Measurements from ENCODE around the gene TENM4.

Gene TENM4

DNA sequence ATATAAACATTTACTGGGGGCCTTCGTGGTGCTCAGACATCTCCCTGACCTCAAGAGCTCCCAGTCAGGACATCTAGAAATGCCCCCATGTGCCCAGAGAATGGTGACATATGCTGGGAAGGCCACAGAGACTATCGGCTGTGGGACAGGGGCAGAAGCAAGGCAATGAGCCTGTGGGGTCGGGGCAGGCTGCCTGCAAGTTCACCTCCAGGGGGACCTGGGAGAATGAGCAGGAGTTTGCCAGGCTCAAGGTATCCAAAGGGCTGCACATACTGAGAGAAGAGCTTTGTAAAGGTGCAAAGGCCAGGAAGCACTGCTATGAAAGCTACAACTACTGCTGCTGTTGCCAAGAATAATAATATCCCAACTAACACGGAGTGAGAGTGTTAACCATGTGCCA lies 233.9 kb downstream of the TENM4 start:
- CTCF ChIA-PET = interaction anchor here (0.6 to 1.2 kb wide), 2 partner anchors 16 to 253 kb away, joined by 3 read pairs; no protein-coding TSS in a partner anchor
- POLR2A ChIA-PET = no interaction called here
- no peak overlapping the region for H3K27ac ChIP-seq (ENCODE audit: extremely low read depth, low read depth, low read length)
- no peak overlapping the region for H3K4me3 ChIP-seq (ENCODE audit: low read depth, low read length)
- TF ChIP-seq, protein P1, sequence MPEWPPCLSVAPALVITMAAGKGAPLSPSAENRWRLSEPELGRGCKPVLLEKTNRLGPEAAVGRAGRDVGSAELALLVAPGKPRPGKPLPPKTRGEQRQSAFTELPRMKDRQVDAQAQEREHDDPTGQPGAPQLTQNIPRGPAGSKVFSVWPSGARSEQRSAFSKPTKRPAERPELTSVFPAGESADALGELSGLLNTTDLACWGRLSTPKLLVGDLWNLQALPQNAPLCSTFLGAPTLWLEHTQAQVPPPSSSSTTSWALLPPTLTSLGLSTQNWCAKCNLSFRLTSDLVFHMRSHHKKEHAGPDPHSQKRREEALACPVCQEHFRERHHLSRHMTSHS (tag by site-specific recombination; IDR thresholded peaks at IDR 0.05) = no peak
- TF ChIP-seq ZNF184 (tag by site-specific recombination; IDR thresholded peaks at IDR 0.05) (no peak), ZFP41 (tag by site-specific recombination; IDR thresholded peaks at IDR 0.05; ENCODE audit: borderline replicate concordance) (no peak), GFI1B (tag by site-specific recombination; IDR thresholded peaks at IDR 0.05) (no peak), YY1 (tag by site-specific recombination; IDR thresholded peaks at IDR 0.05) (no peak), ZNF140 (tag by site-specific recombination; IDR thresholded peaks at IDR 0.05) (no peak), ZNF791 (tag by site-specific recombination; IDR thresholded peaks at IDR 0.05) (no peak), BCL11A (tag by site-specific recombination; IDR thresholded peaks at IDR 0.05; ENCODE audit: low read depth) (no peak), GLI4 (tag by site-specific recombination; IDR thresholded peaks at IDR 0.05) (no peak), ZFP3 (tag by site-specific recombination; IDR thresholded peaks at IDR 0.05; ENCODE audit: low read depth) (no peak), ZNF514 (tag by site-specific recombination; IDR thresholded peaks at IDR 0.05) (no peak), ZBTB17 (tag by site-specific recombination; IDR thresholded peaks at IDR 0.05) (no peak), ZNF843 (tag by site-specific recombination; IDR thresholded peaks at IDR 0.05) (no peak), ZNF155 (tag by site-specific recombination; IDR thresholded peaks at IDR 0.05) (no peak)
- TF ChIP-seq, protein P2, sequence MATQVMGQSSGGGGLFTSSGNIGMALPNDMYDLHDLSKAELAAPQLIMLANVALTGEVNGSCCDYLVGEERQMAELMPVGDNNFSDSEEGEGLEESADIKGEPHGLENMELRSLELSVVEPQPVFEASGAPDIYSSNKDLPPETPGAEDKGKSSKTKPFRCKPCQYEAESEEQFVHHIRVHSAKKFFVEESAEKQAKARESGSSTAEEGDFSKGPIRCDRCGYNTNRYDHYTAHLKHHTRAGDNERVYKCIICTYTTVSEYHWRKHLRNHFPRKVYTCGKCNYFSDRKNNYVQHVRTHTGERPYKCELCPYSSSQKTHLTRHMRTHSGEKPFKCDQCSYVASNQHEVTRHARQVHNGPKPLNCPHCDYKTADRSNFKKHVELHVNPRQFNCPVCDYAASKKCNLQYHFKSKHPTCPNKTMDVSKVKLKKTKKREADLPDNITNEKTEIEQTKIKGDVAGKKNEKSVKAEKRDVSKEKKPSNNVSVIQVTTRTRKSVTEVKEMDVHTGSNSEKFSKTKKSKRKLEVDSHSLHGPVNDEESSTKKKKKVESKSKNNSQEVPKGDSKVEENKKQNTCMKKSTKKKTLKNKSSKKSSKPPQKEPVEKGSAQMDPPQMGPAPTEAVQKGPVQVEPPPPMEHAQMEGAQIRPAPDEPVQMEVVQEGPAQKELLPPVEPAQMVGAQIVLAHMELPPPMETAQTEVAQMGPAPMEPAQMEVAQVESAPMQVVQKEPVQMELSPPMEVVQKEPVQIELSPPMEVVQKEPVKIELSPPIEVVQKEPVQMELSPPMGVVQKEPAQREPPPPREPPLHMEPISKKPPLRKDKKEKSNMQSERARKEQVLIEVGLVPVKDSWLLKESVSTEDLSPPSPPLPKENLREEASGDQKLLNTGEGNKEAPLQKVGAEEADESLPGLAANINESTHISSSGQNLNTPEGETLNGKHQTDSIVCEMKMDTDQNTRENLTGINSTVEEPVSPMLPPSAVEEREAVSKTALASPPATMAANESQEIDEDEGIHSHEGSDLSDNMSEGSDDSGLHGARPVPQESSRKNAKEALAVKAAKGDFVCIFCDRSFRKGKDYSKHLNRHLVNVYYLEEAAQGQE (tag by site-specific recombination; IDR thresholded peaks at IDR 0.05) = no peak
- TF ChIP-seq, protein P3, sequence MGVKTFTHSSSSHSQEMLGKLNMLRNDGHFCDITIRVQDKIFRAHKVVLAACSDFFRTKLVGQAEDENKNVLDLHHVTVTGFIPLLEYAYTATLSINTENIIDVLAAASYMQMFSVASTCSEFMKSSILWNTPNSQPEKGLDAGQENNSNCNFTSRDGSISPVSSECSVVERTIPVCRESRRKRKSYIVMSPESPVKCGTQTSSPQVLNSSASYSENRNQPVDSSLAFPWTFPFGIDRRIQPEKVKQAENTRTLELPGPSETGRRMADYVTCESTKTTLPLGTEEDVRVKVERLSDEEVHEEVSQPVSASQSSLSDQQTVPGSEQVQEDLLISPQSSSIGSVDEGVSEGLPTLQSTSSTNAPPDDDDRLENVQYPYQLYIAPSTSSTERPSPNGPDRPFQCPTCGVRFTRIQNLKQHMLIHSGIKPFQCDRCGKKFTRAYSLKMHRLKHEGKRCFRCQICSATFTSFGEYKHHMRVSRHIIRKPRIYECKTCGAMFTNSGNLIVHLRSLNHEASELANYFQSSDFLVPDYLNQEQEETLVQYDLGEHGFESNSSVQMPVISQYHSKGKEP (tag by site-specific recombination; IDR thresholded peaks at IDR 0.05) = no peak
- TF ChIP-seq, protein P4, sequence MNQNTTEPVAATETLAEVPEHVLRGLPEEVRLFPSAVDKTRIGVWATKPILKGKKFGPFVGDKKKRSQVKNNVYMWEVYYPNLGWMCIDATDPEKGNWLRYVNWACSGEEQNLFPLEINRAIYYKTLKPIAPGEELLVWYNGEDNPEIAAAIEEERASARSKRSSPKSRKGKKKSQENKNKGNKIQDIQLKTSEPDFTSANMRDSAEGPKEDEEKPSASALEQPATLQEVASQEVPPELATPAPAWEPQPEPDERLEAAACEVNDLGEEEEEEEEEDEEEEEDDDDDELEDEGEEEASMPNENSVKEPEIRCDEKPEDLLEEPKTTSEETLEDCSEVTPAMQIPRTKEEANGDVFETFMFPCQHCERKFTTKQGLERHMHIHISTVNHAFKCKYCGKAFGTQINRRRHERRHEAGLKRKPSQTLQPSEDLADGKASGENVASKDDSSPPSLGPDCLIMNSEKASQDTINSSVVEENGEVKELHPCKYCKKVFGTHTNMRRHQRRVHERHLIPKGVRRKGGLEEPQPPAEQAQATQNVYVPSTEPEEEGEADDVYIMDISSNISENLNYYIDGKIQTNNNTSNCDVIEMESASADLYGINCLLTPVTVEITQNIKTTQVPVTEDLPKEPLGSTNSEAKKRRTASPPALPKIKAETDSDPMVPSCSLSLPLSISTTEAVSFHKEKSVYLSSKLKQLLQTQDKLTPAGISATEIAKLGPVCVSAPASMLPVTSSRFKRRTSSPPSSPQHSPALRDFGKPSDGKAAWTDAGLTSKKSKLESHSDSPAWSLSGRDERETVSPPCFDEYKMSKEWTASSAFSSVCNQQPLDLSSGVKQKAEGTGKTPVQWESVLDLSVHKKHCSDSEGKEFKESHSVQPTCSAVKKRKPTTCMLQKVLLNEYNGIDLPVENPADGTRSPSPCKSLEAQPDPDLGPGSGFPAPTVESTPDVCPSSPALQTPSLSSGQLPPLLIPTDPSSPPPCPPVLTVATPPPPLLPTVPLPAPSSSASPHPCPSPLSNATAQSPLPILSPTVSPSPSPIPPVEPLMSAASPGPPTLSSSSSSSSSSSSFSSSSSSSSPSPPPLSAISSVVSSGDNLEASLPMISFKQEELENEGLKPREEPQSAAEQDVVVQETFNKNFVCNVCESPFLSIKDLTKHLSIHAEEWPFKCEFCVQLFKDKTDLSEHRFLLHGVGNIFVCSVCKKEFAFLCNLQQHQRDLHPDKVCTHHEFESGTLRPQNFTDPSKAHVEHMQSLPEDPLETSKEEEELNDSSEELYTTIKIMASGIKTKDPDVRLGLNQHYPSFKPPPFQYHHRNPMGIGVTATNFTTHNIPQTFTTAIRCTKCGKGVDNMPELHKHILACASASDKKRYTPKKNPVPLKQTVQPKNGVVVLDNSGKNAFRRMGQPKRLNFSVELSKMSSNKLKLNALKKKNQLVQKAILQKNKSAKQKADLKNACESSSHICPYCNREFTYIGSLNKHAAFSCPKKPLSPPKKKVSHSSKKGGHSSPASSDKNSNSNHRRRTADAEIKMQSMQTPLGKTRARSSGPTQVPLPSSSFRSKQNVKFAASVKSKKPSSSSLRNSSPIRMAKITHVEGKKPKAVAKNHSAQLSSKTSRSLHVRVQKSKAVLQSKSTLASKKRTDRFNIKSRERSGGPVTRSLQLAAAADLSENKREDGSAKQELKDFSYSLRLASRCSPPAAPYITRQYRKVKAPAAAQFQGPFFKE (tag by site-specific recombination; IDR thresholded peaks at IDR 0.05; ENCODE audit: borderline replicate concordance) = no peak
- no peaks in the 10 kb centered on the region for H3K9me3 ChIP-seq (ENCODE audit: control insufficient read depth, insufficient read depth, low read depth, low read length)
- H3K4me1 ChIP-seq (ENCODE audit: control insufficient read depth, insufficient read depth, low read length) = no peaks in the 10 kb centered on the region
- no peaks in the 10 kb centered on the region for H3K36me3 ChIP-seq (ENCODE audit: control insufficient read depth in 2 of 2, insufficient read depth in 1 of 2, low read length in 2 of 2)
